Endothelial cell of umbilical vein (primary cell): Measurements from ENCODE around the gene NHSL2. TPM values are rescaled to one million over a fixed set of nuclear protein-coding genes. Genes with fewer than 3 reads are reported as not detected.

Experiments
- BruUV-seq: library from RNA; stranded (reverse); fragments of 400-500 nt; replicated peaks from 2 replicates; lab custom pipeline; 2021; lab: Mats Ljungman, UMichigan
- CTCF ChIA-PET: fragments of 300-600, 350-600 bp; sonication (Branson Sonifier 250); formaldehyde crosslinking; loops from one replicate; lab custom pipeline; 2021; ENCODE audit warnings: antibody characterized with exemption, inconsistent platforms; lab: Charles Lee
- POLR2A ChIA-PET: fragments of 300-600, 350-600 bp; sonication (Branson Sonifier 250); formaldehyde crosslinking; loops from one replicate; lab custom pipeline; 2021; ENCODE audit warnings: antibody characterized with exemption, inconsistent platforms; lab: Charles Lee
- DNase-seq: peaks from one replicate; pipeline ENCODE4 v3.0.0-alpha.2; 2011; ENCODE audit warnings: low read depth, low spot score
- FAIRE-seq: peaks from 2 replicates; lab custom pipeline; 2011; peaks lifted over from hg19 to GRCh38; lab: Jason Lieb, UNC
- H2AFZ ChIP-seq: 2 replicates; pipeline ENCODE4 v1.6.0; 2012; ENCODE audit warnings: low read depth, low read length, control low read depth, inconsistent platforms
- H3K27ac ChIP-seq: 2 replicates; pipeline ENCODE4 v1.5.1; 2011; ENCODE audit warnings: low read depth, mild to moderate bottlenecking, control low read depth, low read length, moderate library complexity; ENCODE audit not compliant: insufficient read depth
- H3K27me3 ChIP-seq, 2 experiments: 2 replicates each; pipeline versions ENCODE4 v1.6.0 to v1.6.1; 2011; ENCODE audit warnings: low read length in 2 of 2, mixed read lengths in 1 of 2; ENCODE audit not compliant: control insufficient read depth in 2 of 2, insufficient read depth in 2 of 2
- H3K36me3 ChIP-seq, 2 experiments: 2 replicates in 1 of 2; 3 replicates in 1 of 2; pipeline ENCODE4 v1.5.1; 2011; ENCODE audit warnings: low read length in 2 of 2, mild to moderate bottlenecking in 1 of 2, moderate library complexity in 1 of 2; ENCODE audit not compliant: control insufficient read depth in 2 of 2, insufficient read depth in 2 of 2; ENCODE audit errors: extremely low read depth in 1 of 2
- H3K4me1 ChIP-seq: 3 replicates; pipeline ENCODE4 v1.5.1; 2011; ENCODE audit warnings: mild to moderate bottlenecking, low read length; ENCODE audit not compliant: control insufficient read depth, insufficient read depth; ENCODE audit errors: extremely low read depth
- H3K4me2 ChIP-seq: 2 replicates; pipeline ENCODE4 v1.6.1; 2011; ENCODE audit warnings: low read length, control low read depth, mixed read lengths; ENCODE audit not compliant: insufficient read depth
- H3K4me3 ChIP-seq, 3 experiments: fragments of 200-600 bp in 1 of 3; sonication (generic), shearing (Covaris generic) in 1 of 3; replicated peaks in 1 of 3; 2 replicates each; pipeline ENCODE4 v1.5.1; 2011 to 2016; ENCODE audit warnings: control low read depth in 3 of 3, low read length in 3 of 3, mild to moderate bottlenecking in 2 of 3, inconsistent platforms in 1 of 3, low read depth in 1 of 3, moderate library complexity in 1 of 3; ENCODE audit not compliant: insufficient read depth in 1 of 3
- H3K79me2 ChIP-seq: 2 replicates; pipeline ENCODE4 v1.6.0; 2012; ENCODE audit warnings: low read length, inconsistent platforms; ENCODE audit not compliant: control insufficient read depth, insufficient read depth
- H3K9ac ChIP-seq: replicated peaks from 2 replicates; pipeline ENCODE3; 2011; ENCODE audit warnings: low read length, control low read depth; ENCODE audit not compliant: insufficient read depth; ENCODE audit errors: extremely low read depth
- H3K9me1 ChIP-seq: replicated peaks from 3 replicates; pipeline ENCODE4 v1.6.0; 2011; ENCODE audit warnings: mild to moderate bottlenecking, low read length; ENCODE audit not compliant: control insufficient read depth, insufficient read depth; ENCODE audit errors: extremely low read depth
- H3K9me3 ChIP-seq: replicated peaks from 2 replicates; pipeline ENCODE4 v1.5.1; 2012; ENCODE audit warnings: low read length, inconsistent platforms; ENCODE audit not compliant: control insufficient read depth, insufficient read depth
- H4K20me1 ChIP-seq: replicated peaks from 2 replicates; pipeline ENCODE3; 2011; ENCODE audit warnings: mild to moderate bottlenecking, low read length; ENCODE audit not compliant: control insufficient read depth, insufficient read depth; ENCODE audit errors: extremely low read depth
- EZH2 ChIP-seq: IDR thresholded peaks from 2 replicates; pipeline ENCODE4 v1.6.1; 2012; ENCODE audit warnings: borderline replicate concordance, low read depth, mild to moderate bottlenecking, moderate library complexity, low read length, inconsistent platforms; ENCODE audit not compliant: severe bottlenecking
- FOS ChIP-seq: IDR thresholded peaks from 2 replicates; pipeline ENCODE4 v1.6.1; 2011; ENCODE audit warnings: mild to moderate bottlenecking, low read length, moderate library complexity, borderline replicate concordance; ENCODE audit not compliant: insufficient read depth
- GATA2 ChIP-seq: IDR thresholded peaks from 2 replicates; pipeline ENCODE4 v1.7.0; 2011; ENCODE audit warnings: low read depth, mild to moderate bottlenecking, moderate library complexity, mixed read lengths, low read length; ENCODE audit not compliant: insufficient read length, insufficient read depth
- JUN ChIP-seq: IDR thresholded peaks from 2 replicates; pipeline ENCODE4 v1.6.1; 2011; ENCODE audit warnings: borderline replicate concordance, low read depth; ENCODE audit not compliant: insufficient read length, insufficient read depth
- MYC ChIP-seq: IDR thresholded peaks from one replicate; pipeline ENCODE4 v1.6.1; 2011; ENCODE audit warnings: mild to moderate bottlenecking, low read depth, low read length
- POLR2A ChIP-seq: IDR thresholded peaks from 2 replicates; pipeline ENCODE4 v1.6.1; 2012; ENCODE audit warnings: low read depth, mild to moderate bottlenecking, control low read depth, low read length
- POLR2AphosphoS5 ChIP-seq: IDR thresholded peaks from 2 replicates; pipeline ENCODE4 v1.6.1; 2012; ENCODE audit warnings: low read depth, mild to moderate bottlenecking, control low read depth, low read length, moderate library complexity; ENCODE audit not compliant: insufficient read depth
- dilution Hi-C: fragments of 300-500 bp; cut with MboI; formaldehyde crosslinking; loops from one replicate; pipeline ENCODE4 v1.15.0; 2019; ENCODE audit warnings: low sequenced_read_pairs; ENCODE audit not compliant: extremely low pct_ligation_motif_present
- intact Hi-C: fragments of 100-400 bp; cut with micrococcal nuclease; formaldehyde crosslinking; loops from one replicate; pipeline ENCODE4 v1.10.0; 2022
- polyA plus RNA-seq, 4 experiments: library from polyadenylated mRNA; depleted of rRNA in 3 of 4; stranded (reverse) in 3 of 4; unstranded in 1 of 4; fragments of >200 nt; gene quantifications; 2 replicates each; pipeline versions ENCODE4 v1.2.1 to v1.2.3, GENCODE V29; 2011 to 2012; ENCODE audit warnings: missing spikeins in 1 of 4
- total RNA-seq: library from RNA; stranded (reverse); gene quantifications from 2 replicates; pipeline ENCODE4 v1.2.3, GENCODE V29; 2021
- TF ChIP-seq, protein P1 (sequence below), 2 donors: IDR thresholded peaks; 1 replicate in 1 of 2; 2 replicates in 1 of 2; pipeline ENCODE4 v1.5.1; 2011; ENCODE audit warnings: low read length in 2 of 2, mild to moderate bottlenecking in 2 of 2, moderate library complexity in 2 of 2, control low read depth in 1 of 2, inconsistent platforms in 1 of 2, low read depth in 1 of 2; ENCODE audit not compliant: insufficient read depth in 1 of 2; ENCODE audit errors: extremely low read depth in 1 of 2
- TF ChIP-seq, protein P2 (sequence below): IDR thresholded peaks from 2 replicates; pipeline ENCODE4 v1.6.1; 2011; ENCODE audit not compliant: insufficient read depth, insufficient read length

Gene NHSL2
- total and polyA plus RNA-seq, 2 donors (not counting 3 experiments of a cell fraction or from before 2014, with no cell fraction given), result 23.5 to 49.9 TPM

DNA sequence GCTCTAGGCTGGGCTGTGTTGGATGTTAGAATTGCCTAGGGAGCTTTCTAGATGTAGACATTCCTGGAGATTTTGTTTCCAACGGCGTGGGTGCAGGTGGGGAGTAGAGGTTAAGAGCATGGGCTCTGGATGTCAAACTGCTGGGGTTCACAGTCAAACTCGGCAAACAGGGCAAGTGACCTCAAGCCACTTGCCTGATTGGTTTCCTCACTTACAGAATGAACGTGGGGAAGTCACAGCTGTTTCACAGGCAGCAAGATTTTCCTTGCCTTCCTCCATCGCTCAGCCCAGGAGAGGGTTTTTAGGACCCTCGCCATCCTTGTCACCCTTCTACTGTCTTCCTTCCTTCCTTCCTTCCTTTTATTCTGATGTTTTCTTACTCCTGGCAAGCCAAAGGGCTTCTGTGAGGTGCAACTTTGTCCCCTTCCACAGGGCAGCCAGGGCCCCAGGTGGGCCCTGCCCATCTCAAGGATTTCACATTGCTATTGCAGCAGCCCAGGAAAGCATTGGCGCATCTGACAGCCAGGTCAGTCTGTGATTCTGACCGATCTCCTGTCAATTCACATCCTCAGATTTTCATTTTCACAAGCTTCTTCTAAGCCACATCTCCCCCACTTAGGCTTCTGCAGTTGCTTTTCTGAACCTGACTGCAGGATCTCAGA lies 214.0 kb downstream of the NHSL2 start:
- no peak for FAIRE-seq
- H3K79me2 ChIP-seq, result peaks cover 26% of the 10 kb centered on the region
- TF ChIP-seq, protein P1, sequence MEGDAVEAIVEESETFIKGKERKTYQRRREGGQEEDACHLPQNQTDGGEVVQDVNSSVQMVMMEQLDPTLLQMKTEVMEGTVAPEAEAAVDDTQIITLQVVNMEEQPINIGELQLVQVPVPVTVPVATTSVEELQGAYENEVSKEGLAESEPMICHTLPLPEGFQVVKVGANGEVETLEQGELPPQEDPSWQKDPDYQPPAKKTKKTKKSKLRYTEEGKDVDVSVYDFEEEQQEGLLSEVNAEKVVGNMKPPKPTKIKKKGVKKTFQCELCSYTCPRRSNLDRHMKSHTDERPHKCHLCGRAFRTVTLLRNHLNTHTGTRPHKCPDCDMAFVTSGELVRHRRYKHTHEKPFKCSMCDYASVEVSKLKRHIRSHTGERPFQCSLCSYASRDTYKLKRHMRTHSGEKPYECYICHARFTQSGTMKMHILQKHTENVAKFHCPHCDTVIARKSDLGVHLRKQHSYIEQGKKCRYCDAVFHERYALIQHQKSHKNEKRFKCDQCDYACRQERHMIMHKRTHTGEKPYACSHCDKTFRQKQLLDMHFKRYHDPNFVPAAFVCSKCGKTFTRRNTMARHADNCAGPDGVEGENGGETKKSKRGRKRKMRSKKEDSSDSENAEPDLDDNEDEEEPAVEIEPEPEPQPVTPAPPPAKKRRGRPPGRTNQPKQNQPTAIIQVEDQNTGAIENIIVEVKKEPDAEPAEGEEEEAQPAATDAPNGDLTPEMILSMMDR (IDR thresholded peaks at IDR 0.05; ENCODE audit: extremely low read depth in 1 of 2, insufficient read depth in 1 of 2, low read depth in 1 of 2, low read length in 2 of 2), result no peak
- TF ChIP-seq FOS (no peak), MYC (no peak), EZH2 (no peak), POLR2A (no peak), POLR2AphosphoS5 (no peak), GATA2 (no peak), JUN (no peak)
- TF ChIP-seq, protein P2, sequence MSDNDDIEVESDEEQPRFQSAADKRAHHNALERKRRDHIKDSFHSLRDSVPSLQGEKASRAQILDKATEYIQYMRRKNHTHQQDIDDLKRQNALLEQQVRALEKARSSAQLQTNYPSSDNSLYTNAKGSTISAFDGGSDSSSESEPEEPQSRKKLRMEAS, result no peak
- no peak overlapping the region for H3K4me3 ChIP-seq
- no peaks in the 10 kb centered on the region for H3K9me3 ChIP-seq
- no peak for DNase-seq
- dilution Hi-C loops (no loop called here), intact Hi-C loops (loop anchor here (5.0 kb wide), 1 partner anchor 58 kb away; the partner anchor contains the start of gene PIN4)
- CTCF ChIA-PET, result interaction anchor here (1.0 to 8.0 kb wide), 5 partner anchors 13 to 104 kb away, joined by 3 to 122 read pairs (median 3); no protein-coding TSS in a partner anchor
- POLR2A ChIA-PET, result no interaction called here
- no peaks in the 10 kb centered on the region for H3K27me3 ChIP-seq
- BruUV-seq, result no TSS peak
- no peak overlapping the region for H2AFZ ChIP-seq
- no peak overlapping the region for H3K4me2 ChIP-seq
- no peak overlapping the region for H3K9ac ChIP-seq
- H3K9me1 ChIP-seq, result no peaks in the 10 kb centered on the region
- H3K27ac ChIP-seq, result no peak overlapping the region
- no peaks in the 10 kb centered on the region for H3K36me3 ChIP-seq
- peaks cover 56% of the 10 kb centered on the region for H3K4me1 ChIP-seq
- H4K20me1 ChIP-seq, result no peaks in the 10 kb centered on the region
